Type B pancreatic cell (in vitro differentiated cells): Measurements from ENCODE around the gene ACTN3. TPM values are rescaled to one million over a fixed set of nuclear protein-coding genes. Genes with fewer than 3 reads are reported as not detected.

Experiments
- DNase-seq: peaks from one replicate; pipeline ENCODE4 v3.0.0; 2021; ENCODE audit warnings: mixed read lengths; ENCODE audit not compliant: unreplicated experiment; ENCODE audit errors: extremely low spot score
- H3K27ac Mint-ChIP-seq: 2 replicates; pipeline ENCODE4 v1.8.0; 2021; ENCODE audit warnings: mild to moderate bottlenecking, mixed read lengths
- H3K27me3 Mint-ChIP-seq: 2 replicates; pipeline ENCODE4 v1.8.0; 2021; ENCODE audit warnings: mixed read lengths
- H3K36me3 Mint-ChIP-seq: 2 replicates; pipeline ENCODE4 v1.8.0; 2021; ENCODE audit warnings: mixed read lengths
- H3K4me1 Mint-ChIP-seq: one replicate; pipeline ENCODE4 v1.8.0; 2021; ENCODE audit warnings: mixed read lengths; ENCODE audit not compliant: unreplicated experiment
- H3K4me3 Mint-ChIP-seq: 2 replicates; pipeline ENCODE4 v1.8.0; 2021; ENCODE audit warnings: mild to moderate bottlenecking, mixed read lengths
- H3K9me3 Mint-ChIP-seq: 2 replicates; pipeline ENCODE4 v1.8.0; 2021; ENCODE audit warnings: mixed read lengths
- total RNA-seq: library from RNA; stranded (reverse); gene quantifications from 2 replicates; pipeline ENCODE4 v1.2.1, GENCODE V29; 2021; ENCODE audit warnings: low replicate concordance
- TF ChIP-seq, protein P1 (sequence below): fragments of 200-600 bp; sonication (generic); conservative IDR thresholded peaks from 2 replicates; pipeline ENCODE4 v1.5.0; 2021; ENCODE audit warnings: antibody characterized with exemption, mild to moderate bottlenecking

ACTN3 gene
- total RNA-seq, 1 donor from 2014 or later = 2.6 TPM

- TF ChIP-seq, protein P1, sequence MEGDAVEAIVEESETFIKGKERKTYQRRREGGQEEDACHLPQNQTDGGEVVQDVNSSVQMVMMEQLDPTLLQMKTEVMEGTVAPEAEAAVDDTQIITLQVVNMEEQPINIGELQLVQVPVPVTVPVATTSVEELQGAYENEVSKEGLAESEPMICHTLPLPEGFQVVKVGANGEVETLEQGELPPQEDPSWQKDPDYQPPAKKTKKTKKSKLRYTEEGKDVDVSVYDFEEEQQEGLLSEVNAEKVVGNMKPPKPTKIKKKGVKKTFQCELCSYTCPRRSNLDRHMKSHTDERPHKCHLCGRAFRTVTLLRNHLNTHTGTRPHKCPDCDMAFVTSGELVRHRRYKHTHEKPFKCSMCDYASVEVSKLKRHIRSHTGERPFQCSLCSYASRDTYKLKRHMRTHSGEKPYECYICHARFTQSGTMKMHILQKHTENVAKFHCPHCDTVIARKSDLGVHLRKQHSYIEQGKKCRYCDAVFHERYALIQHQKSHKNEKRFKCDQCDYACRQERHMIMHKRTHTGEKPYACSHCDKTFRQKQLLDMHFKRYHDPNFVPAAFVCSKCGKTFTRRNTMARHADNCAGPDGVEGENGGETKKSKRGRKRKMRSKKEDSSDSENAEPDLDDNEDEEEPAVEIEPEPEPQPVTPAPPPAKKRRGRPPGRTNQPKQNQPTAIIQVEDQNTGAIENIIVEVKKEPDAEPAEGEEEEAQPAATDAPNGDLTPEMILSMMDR = no peak
- Mint-ChIP-seq H3K36me3 (no peaks in the 10 kb centered on the region), H3K4me1 (no peaks in the 10 kb centered on the region), H3K27me3 (no peaks in the 10 kb centered on the region), H3K9me3 (no peaks in the 10 kb centered on the region), H3K27ac (no peak overlapping the region), H3K4me3 (no peak overlapping the region)
- no peak for DNase-seq
These were observed 12.6 kb downstream of the ACTN3 start for GRCh38 chr11:66559142-66559865.

DNA sequence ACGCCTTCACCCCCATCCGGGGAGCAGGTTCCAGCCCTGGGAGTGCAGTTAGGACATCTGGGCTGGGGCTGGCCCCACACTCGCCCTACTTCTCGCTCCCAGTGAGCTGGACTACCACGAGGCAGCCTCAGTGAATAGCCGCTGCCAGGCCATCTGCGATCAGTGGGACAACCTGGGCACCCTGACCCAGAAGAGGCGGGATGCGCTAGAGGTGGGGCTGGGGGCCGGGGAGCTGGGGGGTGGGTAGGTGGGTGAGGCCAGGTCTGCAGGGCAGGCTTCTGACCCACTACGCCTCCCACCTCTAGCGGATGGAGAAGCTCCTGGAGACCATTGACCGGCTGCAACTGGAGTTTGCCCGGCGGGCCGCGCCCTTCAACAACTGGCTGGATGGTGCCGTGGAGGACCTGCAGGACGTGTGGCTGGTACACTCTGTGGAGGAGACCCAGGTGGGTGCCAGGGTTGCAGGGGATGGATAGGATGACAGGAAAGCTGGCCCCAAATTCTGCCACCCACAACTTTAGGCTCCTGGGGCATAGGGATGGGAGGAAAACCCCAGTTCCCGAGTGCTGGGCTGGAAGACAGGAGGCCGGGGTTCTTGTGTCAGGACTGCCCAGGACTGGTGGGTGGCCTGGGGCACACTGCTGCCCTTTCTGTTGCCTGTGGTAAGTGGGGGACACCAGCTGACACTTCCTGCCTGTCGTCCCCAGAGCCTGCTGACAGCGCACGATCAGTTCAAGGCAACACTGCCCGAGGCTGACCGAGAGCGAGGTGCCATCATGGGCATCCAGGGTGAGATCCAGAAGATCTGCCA, 13.4 kb downstream of the ACTN3 start:
- H3K36me3 Mint-ChIP-seq = no peaks in the 10 kb centered on the region
- no peaks in the 10 kb centered on the region for H3K4me1 Mint-ChIP-seq
- H3K27ac Mint-ChIP-seq = no peak overlapping the region
- H3K9me3 Mint-ChIP-seq = no peaks in the 10 kb centered on the region
- DNase-seq = no peak
- TF ChIP-seq, protein P1 = no peak
- H3K4me3 Mint-ChIP-seq = no peak overlapping the region
- H3K27me3 Mint-ChIP-seq = no peaks in the 10 kb centered on the region

DNA sequence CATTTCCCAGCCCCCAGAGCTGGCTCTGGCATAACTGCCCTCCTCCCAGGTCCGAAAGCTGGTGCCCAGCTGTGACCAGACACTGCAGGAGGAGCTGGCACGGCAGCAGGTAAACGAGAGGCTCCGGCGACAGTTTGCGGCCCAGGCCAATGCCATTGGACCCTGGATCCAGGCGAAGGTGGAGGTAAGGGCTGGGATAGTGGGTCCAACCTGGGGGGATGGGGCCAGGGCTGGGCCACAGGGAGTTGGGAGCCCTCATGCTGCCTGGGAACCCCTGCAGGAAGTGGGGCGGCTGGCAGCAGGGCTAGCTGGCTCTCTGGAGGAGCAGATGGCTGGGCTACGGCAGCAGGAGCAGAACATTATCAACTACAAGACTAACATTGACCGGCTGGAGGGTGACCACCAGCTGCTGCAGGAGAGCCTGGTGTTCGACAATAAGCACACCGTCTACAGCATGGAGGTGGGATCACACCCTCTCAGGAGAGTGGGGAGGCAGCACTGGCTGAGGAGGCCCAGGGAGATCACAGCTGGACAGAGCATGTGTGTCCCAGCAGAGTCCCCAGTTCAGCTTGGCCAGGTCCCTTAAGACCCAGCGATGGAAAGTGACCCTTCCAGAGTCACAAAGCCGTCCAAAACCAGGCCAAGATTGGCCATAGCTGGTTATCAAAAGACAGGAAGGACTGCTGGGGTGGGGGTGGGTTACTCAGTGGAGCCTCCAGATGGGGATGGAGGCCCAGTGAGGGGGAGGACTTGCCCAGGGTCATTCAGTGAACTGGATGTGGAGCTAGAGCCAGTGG, 14.7 kb downstream of the ACTN3 start:
- TF ChIP-seq, protein P1 = no peak
- Mint-ChIP-seq H3K9me3 (no peaks in the 10 kb centered on the region), H3K4me1 (no peaks in the 10 kb centered on the region), H3K27ac (no peak overlapping the region), H3K27me3 (no peaks in the 10 kb centered on the region), H3K4me3 (no peak overlapping the region), H3K36me3 (no peaks in the 10 kb centered on the region)
- no peak for DNase-seq

GRCh38 chr11:66561975-66562248, 15.2 kb downstream of the ACTN3 start:
- no peak overlapping the region for H3K4me3 Mint-ChIP-seq
- no peaks in the 10 kb centered on the region for H3K27me3 Mint-ChIP-seq
- DNase-seq = no peak
- no peaks in the 10 kb centered on the region for H3K36me3 Mint-ChIP-seq
- TF ChIP-seq, protein P1 = no peak
- H3K9me3 Mint-ChIP-seq = no peaks in the 10 kb centered on the region
- no peak overlapping the region for H3K27ac Mint-ChIP-seq
- H3K4me1 Mint-ChIP-seq = no peaks in the 10 kb centered on the region

DNA sequence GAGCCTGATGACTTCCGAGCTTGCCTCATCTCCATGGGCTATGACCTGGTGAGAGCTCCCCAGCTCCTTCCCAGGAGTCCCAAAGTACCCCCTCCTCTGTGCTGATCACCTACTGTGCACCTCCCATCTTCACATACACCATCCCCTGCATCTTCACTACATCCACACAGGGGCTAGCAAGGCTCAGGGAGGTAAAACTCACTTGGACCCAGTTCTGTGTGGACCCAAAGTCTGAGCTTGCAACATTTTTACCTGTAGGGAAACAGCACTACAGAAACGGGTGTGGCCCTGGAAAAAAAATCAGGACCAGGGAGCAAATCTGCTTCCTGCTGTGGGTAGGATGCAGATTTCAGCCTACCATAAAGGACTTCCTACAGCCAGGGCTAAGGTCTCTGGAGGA, 15.6 kb downstream of the ACTN3 start:
- H3K27ac Mint-ChIP-seq = no peak overlapping the region
- no peaks in the 10 kb centered on the region for H3K27me3 Mint-ChIP-seq
- DNase-seq = no peak
- no peaks in the 10 kb centered on the region for H3K4me1 Mint-ChIP-seq
- H3K4me3 Mint-ChIP-seq = no peak overlapping the region
- no peaks in the 10 kb centered on the region for H3K9me3 Mint-ChIP-seq
- no peaks in the 10 kb centered on the region for H3K36me3 Mint-ChIP-seq
- TF ChIP-seq, protein P1 = no peak
